Vagina (tissue), 2 donors: ENCODE data around the gene KRT3.

Experiments
- POLR2A ChIP-seq, 2 donors: fragments of 450-650 bp; IDR thresholded peaks; one replicate each; pipeline ENCODE4 v1.6.1; 2017; ENCODE audit warnings: antibody characterized with exemption in 2 of 2, mild to moderate bottlenecking in 2 of 2, moderate library complexity in 2 of 2
- POLR2AphosphoS5 ChIP-seq, 2 donors: sonication (generic); formaldehyde crosslinking; IDR thresholded peaks; one replicate each; pipeline ENCODE4 v1.9.0; 2017; ENCODE audit warnings: antibody characterized with exemption in 2 of 2, mild to moderate bottlenecking in 2 of 2, low read depth in 1 of 2; ENCODE audit not compliant: insufficient read depth in 1 of 2
- TF ChIP-seq, protein P1 (sequence below), 3 experiments: fragments of 450-650 bp in 2 of 3; fragments of 200-600 bp in 1 of 3; sonication (generic) in 1 of 3; IDR thresholded peaks; one replicate each; pipeline ENCODE4 v1.5.1; 2017 to 2019; ENCODE audit warnings: antibody characterized with exemption in 3 of 3, mild to moderate bottlenecking in 2 of 3, moderate library complexity in 2 of 3

DNA sequence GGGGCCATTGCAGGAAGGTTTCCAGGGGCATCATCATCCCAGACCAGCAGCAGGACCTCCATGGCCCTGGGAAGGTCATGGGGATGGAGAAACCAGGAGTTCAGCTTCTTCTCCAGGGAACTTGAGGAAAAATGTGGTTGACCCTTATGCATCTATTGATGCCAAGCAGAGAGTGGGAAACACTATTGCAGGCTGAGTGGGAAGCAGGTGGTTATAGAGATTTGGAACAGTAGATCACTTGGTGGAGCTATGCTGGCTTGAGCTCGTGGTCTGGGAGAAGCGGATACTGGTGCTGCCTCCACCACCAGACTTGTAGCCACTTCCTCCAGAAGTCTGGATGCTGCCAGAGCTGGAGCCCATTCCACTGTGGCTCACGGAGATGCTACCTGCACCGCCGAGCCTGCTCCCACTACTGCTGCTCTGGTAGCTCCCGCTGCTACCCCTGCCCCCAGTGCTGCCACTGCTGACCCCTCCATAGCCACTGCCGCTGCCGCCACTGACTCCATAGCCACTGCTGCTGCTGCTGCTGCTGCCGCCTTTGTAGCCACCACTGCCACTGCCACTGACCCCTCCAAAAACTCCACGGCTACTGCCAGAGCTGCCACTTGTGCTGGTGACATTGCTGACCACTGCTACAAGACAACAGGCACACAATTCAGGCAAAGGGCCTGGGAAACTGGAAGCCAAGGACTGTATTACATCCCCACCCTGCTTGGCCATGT lies 27.3 kb downstream of the KRT3 start:
- no peak for TF ChIP-seq POLR2A (IDR thresholded peaks at IDR 0.05)
- TF ChIP-seq, protein P1, sequence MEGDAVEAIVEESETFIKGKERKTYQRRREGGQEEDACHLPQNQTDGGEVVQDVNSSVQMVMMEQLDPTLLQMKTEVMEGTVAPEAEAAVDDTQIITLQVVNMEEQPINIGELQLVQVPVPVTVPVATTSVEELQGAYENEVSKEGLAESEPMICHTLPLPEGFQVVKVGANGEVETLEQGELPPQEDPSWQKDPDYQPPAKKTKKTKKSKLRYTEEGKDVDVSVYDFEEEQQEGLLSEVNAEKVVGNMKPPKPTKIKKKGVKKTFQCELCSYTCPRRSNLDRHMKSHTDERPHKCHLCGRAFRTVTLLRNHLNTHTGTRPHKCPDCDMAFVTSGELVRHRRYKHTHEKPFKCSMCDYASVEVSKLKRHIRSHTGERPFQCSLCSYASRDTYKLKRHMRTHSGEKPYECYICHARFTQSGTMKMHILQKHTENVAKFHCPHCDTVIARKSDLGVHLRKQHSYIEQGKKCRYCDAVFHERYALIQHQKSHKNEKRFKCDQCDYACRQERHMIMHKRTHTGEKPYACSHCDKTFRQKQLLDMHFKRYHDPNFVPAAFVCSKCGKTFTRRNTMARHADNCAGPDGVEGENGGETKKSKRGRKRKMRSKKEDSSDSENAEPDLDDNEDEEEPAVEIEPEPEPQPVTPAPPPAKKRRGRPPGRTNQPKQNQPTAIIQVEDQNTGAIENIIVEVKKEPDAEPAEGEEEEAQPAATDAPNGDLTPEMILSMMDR (IDR thresholded peaks at IDR 0.05), result no peak
- TF ChIP-seq POLR2AphosphoS5 (IDR thresholded peaks at IDR 0.05; ENCODE audit: insufficient read depth in 1 of 2, low read depth in 1 of 2), result no peak
